GM12872 (cell line): Measurements from ENCODE around the gene GRIN2D.

Experiments
- CTCF ChIP-seq: IDR thresholded peaks from 3 replicates; pipeline ENCODE4 v1.5.1; 2011; ENCODE audit warnings: low read depth, mild to moderate bottlenecking, low read length, moderate library complexity; ENCODE audit not compliant: insufficient read depth

GRIN2D gene

GRCh38 chr19:48390188-48391099 is 3.0 kb upstream of the GRIN2D start:
- peak; percentile 60 for TF ChIP-seq CTCF

DNA sequence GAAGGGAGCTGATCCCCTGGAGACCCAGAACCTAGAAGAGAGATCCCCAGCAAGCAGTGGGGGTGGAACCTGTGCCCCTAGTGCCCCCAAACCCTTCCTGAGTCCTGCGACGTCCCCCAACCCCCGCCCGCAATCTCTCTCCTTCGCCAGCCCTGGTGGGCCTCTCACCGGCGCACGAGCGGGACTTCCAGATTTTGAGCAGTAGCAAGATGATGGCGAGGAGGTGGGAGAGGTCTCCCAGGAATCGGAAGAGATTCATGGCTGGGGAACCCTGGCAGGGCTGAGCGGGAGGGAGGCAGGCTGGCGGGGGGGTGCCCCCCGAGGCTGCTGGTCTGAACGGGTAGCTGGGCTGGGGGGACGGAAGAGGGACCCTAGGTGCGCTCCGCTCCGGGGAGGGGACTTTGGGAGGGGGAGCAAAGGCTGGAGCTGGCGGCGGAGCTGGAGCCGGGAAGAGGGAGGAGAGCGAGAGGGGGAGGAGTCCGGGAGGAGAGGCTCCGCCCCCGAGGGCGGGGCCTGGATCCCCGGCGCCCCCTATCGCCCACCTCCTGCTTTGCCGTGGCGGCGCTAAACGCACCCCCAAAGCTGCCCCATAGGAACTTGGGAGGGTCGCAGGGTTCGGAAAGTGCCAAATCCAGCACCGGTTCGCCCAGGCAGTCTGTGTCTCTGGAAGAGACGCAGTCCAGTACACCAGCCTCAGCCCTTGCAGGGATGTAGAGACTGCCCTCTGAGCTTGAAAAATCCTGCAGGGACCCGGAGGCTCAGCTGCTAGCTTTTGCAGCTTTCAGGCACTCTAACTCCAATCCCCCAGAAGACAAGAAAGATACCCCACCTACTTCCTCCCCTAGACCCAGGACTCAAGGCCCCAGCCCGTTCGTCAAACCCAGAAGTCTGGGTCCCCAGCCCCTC is 2.1 kb upstream of the GRIN2D start, which contains the start of gene KDELR1:
Gene KDELR1, minus strand, starts transcription at position 452 of the 906 bp plus-strand sequence. Its CDS starts 193 bp downstream, at position 259.
- TF ChIP-seq CTCF = peak; percentile 98

- TF ChIP-seq CTCF = no peak
Observed at GRCh38 chr19:48392860-48393558, 459 bp upstream of the GRIN2D start.

DNA sequence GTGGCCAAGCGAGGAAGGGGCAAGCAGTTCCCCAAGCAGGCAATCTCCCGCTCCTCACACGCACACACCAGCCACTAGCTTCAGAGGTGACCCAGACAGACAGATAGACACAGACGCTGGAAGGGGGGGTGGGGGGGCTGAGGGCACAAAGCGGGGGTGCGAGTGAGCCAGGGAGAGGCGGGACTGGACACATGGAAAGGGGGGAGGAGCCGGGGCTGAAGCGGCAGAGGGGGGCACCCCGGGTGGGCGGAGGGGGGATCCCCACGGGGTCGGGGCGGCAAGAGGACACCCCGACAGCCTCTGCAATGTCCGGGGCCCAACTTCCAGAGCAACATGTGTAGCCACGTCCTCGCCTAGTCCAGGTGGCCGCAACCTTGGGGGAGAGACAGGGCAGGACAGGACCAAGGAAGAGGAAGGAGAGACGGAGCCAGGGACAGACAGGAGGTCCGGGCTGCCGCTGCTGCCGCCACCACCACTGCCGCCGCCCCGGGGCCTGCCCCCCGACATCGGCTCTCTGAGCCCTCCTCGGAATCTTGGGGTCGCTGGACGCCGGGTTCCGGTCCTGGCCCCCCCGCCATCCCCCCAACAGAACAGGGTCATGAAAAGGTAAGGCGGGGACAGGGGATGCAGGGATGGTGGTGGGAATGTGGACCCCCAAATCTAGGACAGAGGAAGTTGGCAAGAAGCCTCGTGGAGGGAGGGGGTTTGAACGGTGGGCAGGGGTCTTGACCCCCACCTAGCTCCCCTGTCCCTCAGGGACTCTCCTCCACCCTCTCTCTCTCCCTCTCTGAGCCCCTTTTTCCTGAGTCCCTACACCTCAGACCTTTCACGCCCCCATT is 1.1 kb downstream of the GRIN2D start:
- no peak for TF ChIP-seq CTCF

DNA sequence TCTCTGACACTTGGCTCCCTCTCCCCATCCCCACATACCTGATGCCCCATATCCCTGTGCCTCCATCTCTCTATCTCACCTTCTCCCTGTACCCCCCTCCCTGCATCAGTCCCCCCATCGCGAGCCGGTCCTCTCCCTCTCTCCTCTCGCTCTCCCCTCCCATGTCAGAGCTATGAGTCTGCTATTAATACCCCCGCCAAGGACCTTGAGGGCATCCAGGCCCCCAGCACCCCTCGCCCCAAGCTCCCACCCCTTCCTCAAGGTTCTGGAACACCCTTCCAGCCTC is 1.6 kb downstream of the GRIN2D start:
- TF ChIP-seq CTCF = no peak

DNA sequence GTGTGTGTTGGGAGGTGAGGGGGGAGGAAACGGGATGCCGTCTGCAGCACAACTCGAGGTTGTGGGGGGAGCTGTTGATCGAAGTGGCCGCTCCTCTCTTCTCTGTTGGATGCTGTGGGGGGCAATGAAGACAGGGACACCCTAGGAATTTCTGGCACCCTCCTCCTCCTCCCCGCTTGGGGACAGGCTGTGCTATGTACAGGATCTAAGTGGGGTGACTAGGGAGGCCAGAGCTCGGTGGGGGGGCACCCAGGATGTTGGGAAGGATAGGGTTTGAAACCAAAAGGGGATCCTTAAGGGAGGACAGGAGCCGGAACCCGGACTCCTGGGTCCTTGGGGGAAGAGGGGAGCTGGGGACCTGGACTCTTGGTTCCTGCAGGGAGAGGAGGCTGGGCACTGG is 2.0 kb downstream of the GRIN2D start:
- no peak for TF ChIP-seq CTCF
